Activated CD4-positive, alpha-beta memory T cell treated with anti-CD3 and anti-CD28 coated beads for 36 hours (primary cell): ENCODE data around the gene MAPK14. TPM values are rescaled to one million over a fixed set of nuclear protein-coding genes. Genes with fewer than 3 reads are reported as not detected.
"Not testable (repeated sequence)": the region's sequence is repeated elsewhere in the genome, so short reads cannot be mapped to it uniquely, and the experiment has no call there.

Experiments
- CTCF ChIA-PET: fragments of 350-600 bp; sonication (Branson Sonifier 250); formaldehyde crosslinking; loops from one replicate; lab custom pipeline; 2021; ENCODE audit warnings: antibody characterized with exemption, inconsistent platforms; lab: Charles Lee
- POLR2A ChIA-PET: fragments of 350-600 bp; sonication (Branson Sonifier 250); formaldehyde crosslinking; loops from one replicate; lab custom pipeline; 2021; ENCODE audit warnings: antibody characterized with exemption; lab: Charles Lee
- DNase-seq: peaks from one replicate; pipeline ENCODE4 v3.0.0-alpha.2; 2020
- H3K27ac Mint-ChIP-seq: one replicate; pipeline ENCODE4 v1.8.0; 2021; ENCODE audit warnings: mixed read lengths
- H3K27me3 Mint-ChIP-seq: one replicate; pipeline ENCODE4 v1.8.0; 2021; ENCODE audit warnings: mixed read lengths
- H3K36me3 Mint-ChIP-seq: one replicate; pipeline ENCODE4 v1.8.0; 2021; ENCODE audit warnings: mixed read lengths
- H3K4me1 Mint-ChIP-seq: one replicate; pipeline ENCODE4 v1.8.0; 2021; ENCODE audit warnings: low read depth, mixed read lengths
- H3K4me3 Mint-ChIP-seq: one replicate; pipeline ENCODE4 v1.8.0; 2021; ENCODE audit warnings: mild to moderate bottlenecking, mixed read lengths
- H3K9me3 Mint-ChIP-seq: one replicate; pipeline ENCODE4 v1.8.0; 2021; ENCODE audit warnings: mixed read lengths
- intact Hi-C: fragments of 100-400 bp; cut with micrococcal nuclease; formaldehyde crosslinking; loops from one replicate; pipeline ENCODE4 v1.15.1; 2023
- total RNA-seq, 2 experiments: library from RNA; stranded (reverse); gene quantifications; one replicate each; pipeline ENCODE4 v1.2.3, GENCODE V29; 2021

Gene MAPK14
- total RNA-seq: 10 to 100 TPM; 39.3 to 44.0 TPM

- no peaks in the 10 kb centered on the region for H3K9me3 Mint-ChIP-seq
- peak within 1 kb of the TSS; percentile 97 for H3K27ac Mint-ChIP-seq
- peaks cover 10% of the 10 kb centered on the region for H3K36me3 Mint-ChIP-seq
- H3K4me1 Mint-ChIP-seq: peaks cover 28% of the 10 kb centered on the region
- peak within 1 kb of the TSS; percentile 98 for H3K4me3 Mint-ChIP-seq
- peak; percentile 99 for DNase-seq
- intact Hi-C loops: loop anchor here (1.0 to 5.0 kb wide), 9 partner anchors 50 to 415 kb away; partner anchors contain the start of genes BRPF3, KCTD20 and PXT1
- CTCF ChIA-PET: interaction anchor here (0.5 to 8.9 kb wide), 33 partner anchors 8 to 360 kb away, joined by 3 to 237 read pairs (median 5); partner anchors contain the start of gene ETV7
- H3K27me3 Mint-ChIP-seq: peaks cover 12% of the 10 kb centered on the region
- POLR2A ChIA-PET: interaction anchor here (0.6 to 2.9 kb wide), 19 partner anchors 11 to 170 kb away, joined by 3 to 47 read pairs (median 3); partner anchors contain the start of genes BRPF3, MAPK13 and SRPK1
These were observed at the start of gene MAPK14 for GRCh38 chr6:36027501-36028087. TSS of gene MAPK14 (plus strand) at chr6:36027808. CDS start at chr6:36028158, 350 bp downstream.

GRCh38 chr6:35980126-35980525, 47.5 kb upstream of the MAPK14 start:
- H3K4me1 Mint-ChIP-seq, intact Hi-C loops, POLR2A ChIA-PET, CTCF ChIA-PET, H3K36me3 Mint-ChIP-seq, H3K4me3 Mint-ChIP-seq, H3K27me3 Mint-ChIP-seq, H3K27ac Mint-ChIP-seq, DNase-seq, H3K9me3 Mint-ChIP-seq: not testable (repeated sequence)

- ChIA-PET CTCF (no interaction called here), POLR2A (no interaction called here)
- DNase-seq: no peak
- Mint-ChIP-seq H3K36me3 (no peaks in the 10 kb centered on the region), H3K27me3 (peaks cover under 1% of the 10 kb centered on the region), H3K4me1 (no peaks in the 10 kb centered on the region), H3K27ac (no peak overlapping the region), H3K4me3 (no peak overlapping the region), H3K9me3 (no peaks in the 10 kb centered on the region)
- intact Hi-C loops: no loop called here
These were observed 46.5 kb upstream of the MAPK14 start for GRCh38 chr6:35980991-35981645.

DNA sequence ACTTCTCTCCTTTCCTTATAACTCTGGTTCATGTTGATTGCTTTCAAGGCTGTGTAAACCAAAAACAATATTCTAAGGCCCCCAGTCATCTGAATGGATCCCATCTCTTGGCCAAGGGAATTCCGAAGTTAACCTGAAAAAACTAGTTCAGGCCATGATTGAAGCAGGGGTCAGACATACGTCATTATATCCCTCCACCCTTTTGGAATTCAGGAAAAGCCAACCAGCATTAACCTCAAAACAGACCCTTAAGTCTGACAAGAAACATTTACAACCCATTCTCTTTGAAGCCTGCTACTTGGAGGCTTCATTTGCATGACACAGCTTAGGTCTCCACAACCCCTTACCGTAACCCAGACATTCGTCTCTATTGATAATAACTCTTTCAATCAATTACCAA, 42.9 kb upstream of the MAPK14 start:
- no peaks in the 10 kb centered on the region for H3K36me3 Mint-ChIP-seq
- CTCF ChIA-PET: no interaction called here

DNA sequence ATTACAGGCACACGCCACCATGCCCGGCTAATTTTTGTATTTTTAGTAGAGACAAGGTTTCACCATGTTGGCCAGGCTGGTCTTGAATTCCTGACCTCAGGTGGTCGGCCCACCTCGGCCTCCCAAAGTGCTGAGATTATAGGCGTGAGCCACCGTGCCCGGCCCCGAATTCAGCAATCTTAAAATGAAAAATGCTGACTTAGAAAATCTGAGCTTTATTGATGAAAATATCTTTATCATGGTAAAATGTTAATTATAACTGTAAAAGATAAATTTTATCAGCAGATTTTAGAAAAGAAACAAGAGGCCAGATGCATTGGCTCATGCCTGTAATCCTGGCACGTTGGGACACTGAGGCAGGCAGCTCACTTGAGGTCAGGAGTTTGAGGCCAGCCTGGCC, 39.6 kb upstream of the MAPK14 start:
- H3K9me3 Mint-ChIP-seq, H3K36me3 Mint-ChIP-seq, DNase-seq, intact Hi-C loops, H3K4me3 Mint-ChIP-seq, POLR2A ChIA-PET, H3K4me1 Mint-ChIP-seq, H3K27me3 Mint-ChIP-seq, CTCF ChIA-PET, H3K27ac Mint-ChIP-seq: not testable (repeated sequence)

More for the DNA sequence above, 42.9 kb upstream of the MAPK14 start:
- no peak for DNase-seq
- no peaks in the 10 kb centered on the region for H3K4me1 Mint-ChIP-seq
- no peaks in the 10 kb centered on the region for H3K9me3 Mint-ChIP-seq
- no peak overlapping the region for H3K27ac Mint-ChIP-seq
- intact Hi-C loops: no loop called here
- POLR2A ChIA-PET: no interaction called here
- H3K4me3 Mint-ChIP-seq: no peak overlapping the region
- H3K27me3 Mint-ChIP-seq: peaks cover 3% of the 10 kb centered on the region

- CTCF ChIA-PET: no interaction called here
- Mint-ChIP-seq H3K36me3 (no peaks in the 10 kb centered on the region), H3K9me3 (no peaks in the 10 kb centered on the region), H3K4me3 (no peak overlapping the region), H3K27ac (no peak overlapping the region), H3K27me3 (no peaks in the 10 kb centered on the region), H3K4me1 (no peaks in the 10 kb centered on the region)
- POLR2A ChIA-PET: no interaction called here
- intact Hi-C loops: no loop called here
- DNase-seq: no peak
These were observed 34.5 kb upstream of the MAPK14 start for GRCh38 chr6:35993150-35993549.

- Mint-ChIP-seq H3K27ac (no peak overlapping the region), H3K4me3 (no peak overlapping the region), H3K4me1 (no peaks in the 10 kb centered on the region), H3K9me3 (no peaks in the 10 kb centered on the region), H3K36me3 (no peaks in the 10 kb centered on the region), H3K27me3 (no peaks in the 10 kb centered on the region)
- intact Hi-C loops: no loop called here
- DNase-seq: no peak
- CTCF ChIA-PET: no interaction called here
- POLR2A ChIA-PET: no interaction called here
These were observed 27.2 kb upstream of the MAPK14 start for GRCh38 chr6:36000451-36000850.

DNA sequence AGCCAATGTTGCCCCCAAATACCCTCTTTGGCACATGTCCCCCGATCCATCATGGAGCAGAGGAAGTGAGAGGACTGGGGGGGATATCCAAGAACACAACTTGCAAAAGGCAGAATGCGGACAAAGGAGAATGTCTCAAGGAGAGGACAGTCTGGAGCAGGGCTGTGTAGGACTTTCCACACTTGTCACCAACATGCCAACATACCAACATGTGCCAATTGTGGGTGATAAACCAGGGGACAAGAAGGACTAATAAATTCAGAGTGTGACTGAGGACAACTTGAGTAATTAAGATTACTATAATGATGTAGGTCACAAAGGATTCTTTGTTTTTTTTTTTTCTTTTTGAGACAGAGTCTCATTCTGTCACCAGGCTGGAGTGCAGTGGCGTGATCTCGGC, 11.9 kb upstream of the MAPK14 start:
- no peaks in the 10 kb centered on the region for H3K36me3 Mint-ChIP-seq
- no peak for DNase-seq
- H3K4me3 Mint-ChIP-seq: no peak overlapping the region
- ChIA-PET CTCF (no interaction called here), POLR2A (no interaction called here)
- H3K9me3 Mint-ChIP-seq: no peaks in the 10 kb centered on the region
- peaks cover 9% of the 10 kb centered on the region for H3K27me3 Mint-ChIP-seq
- intact Hi-C loops: no loop called here
- no peak overlapping the region for H3K27ac Mint-ChIP-seq
- no peaks in the 10 kb centered on the region for H3K4me1 Mint-ChIP-seq

- no peak for DNase-seq
- no peak overlapping the region for H3K27ac Mint-ChIP-seq
- ChIA-PET POLR2A (no interaction called here), CTCF (no interaction called here)
- no peaks in the 10 kb centered on the region for H3K9me3 Mint-ChIP-seq
- intact Hi-C loops: no loop called here
- H3K27me3 Mint-ChIP-seq: peaks cover 7% of the 10 kb centered on the region
- no peak overlapping the region for H3K4me3 Mint-ChIP-seq
- no peaks in the 10 kb centered on the region for H3K36me3 Mint-ChIP-seq
- no peaks in the 10 kb centered on the region for H3K4me1 Mint-ChIP-seq
These were observed 9.3 kb upstream of the MAPK14 start for GRCh38 chr6:36018339-36018738.

- intact Hi-C loops: no loop called here
- Mint-ChIP-seq H3K27me3 (peaks cover 14% of the 10 kb centered on the region), H3K4me3 (no peak overlapping the region), H3K9me3 (no peaks in the 10 kb centered on the region), H3K36me3 (no peaks in the 10 kb centered on the region), H3K4me1 (no peaks in the 10 kb centered on the region), H3K27ac (no peak overlapping the region)
- DNase-seq: no peak
- ChIA-PET CTCF (no interaction called here), POLR2A (no interaction called here)
These were observed 8.4 kb upstream of the MAPK14 start for GRCh38 chr6:36019167-36019566.

- no peaks in the 10 kb centered on the region for H3K36me3 Mint-ChIP-seq
- no peaks in the 10 kb centered on the region for H3K4me1 Mint-ChIP-seq
- ChIA-PET CTCF (interaction anchor here (1.0 kb wide), 1 partner anchor 283 kb away, joined by 3 read pairs; no protein-coding TSS in a partner anchor), POLR2A (no interaction called here)
- intact Hi-C loops: no loop called here
- no peaks in the 10 kb centered on the region for H3K9me3 Mint-ChIP-seq
- no peak for DNase-seq
- H3K4me3 Mint-ChIP-seq: no peak overlapping the region
- H3K27ac Mint-ChIP-seq: no peak overlapping the region
- peaks cover 20% of the 10 kb centered on the region for H3K27me3 Mint-ChIP-seq
These were observed 7.5 kb upstream of the MAPK14 start for GRCh38 chr6:36020154-36020553.

- Mint-ChIP-seq H3K27ac (no peak within 1 kb of the TSS), H3K4me3 (no peak within 1 kb of the TSS), H3K9me3 (no peaks in the 10 kb centered on the region), H3K36me3 (peaks cover 5% of the 10 kb centered on the region), H3K4me1 (peaks cover 7% of the 10 kb centered on the region), H3K27me3 (peaks cover 12% of the 10 kb centered on the region)
- intact Hi-C loops: no loop called here
- DNase-seq: no peak
- CTCF ChIA-PET: interaction anchor here (8.9 kb wide), 1 partner anchor 70 kb away, joined by 237 read pairs; no protein-coding TSS in a partner anchor
- POLR2A ChIA-PET: no interaction called here
These were observed 3.4 kb upstream of the MAPK14 start, which contains the start of gene SLC26A8 for GRCh38 chr6:36023996-36024795. TSS of gene SLC26A8 (minus strand) at chr6:36024641. CDS start at chr6:36019707, 4,934 bp downstream.
